GM21515 (cell line): ENCODE results near the gene CEBPA.
"Not testable (repeated sequence)": the region's sequence is repeated elsewhere in the genome, so short reads cannot be mapped to it uniquely, and the experiment has no call there.

Source experiments
- ATAC-seq: cut with Tn5 transposase; IDR thresholded peaks from one replicate; pipeline ENCODE4 v1.9.1; 2021; ENCODE audit not compliant: unreplicated experiment

Gene CEBPA

GRCh38 chr19:33301144-33301899, 1.0 kb downstream of the CEBPA start:
- no peak for ATAC-seq

DNA sequence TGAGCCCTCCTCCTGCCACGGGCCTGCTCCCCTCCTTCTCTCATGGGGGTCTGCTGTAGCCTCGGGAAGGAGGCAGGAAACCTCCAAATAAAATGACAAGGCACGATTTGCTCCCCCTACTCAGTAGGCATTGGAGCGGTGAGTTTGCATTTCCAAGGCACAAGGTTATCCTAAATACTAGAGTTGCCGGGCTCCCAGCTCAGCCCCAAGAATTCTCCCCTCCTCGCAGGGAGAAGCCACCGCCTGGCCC, 1.5 kb downstream of the CEBPA start:
- ATAC-seq: no peak

DNA sequence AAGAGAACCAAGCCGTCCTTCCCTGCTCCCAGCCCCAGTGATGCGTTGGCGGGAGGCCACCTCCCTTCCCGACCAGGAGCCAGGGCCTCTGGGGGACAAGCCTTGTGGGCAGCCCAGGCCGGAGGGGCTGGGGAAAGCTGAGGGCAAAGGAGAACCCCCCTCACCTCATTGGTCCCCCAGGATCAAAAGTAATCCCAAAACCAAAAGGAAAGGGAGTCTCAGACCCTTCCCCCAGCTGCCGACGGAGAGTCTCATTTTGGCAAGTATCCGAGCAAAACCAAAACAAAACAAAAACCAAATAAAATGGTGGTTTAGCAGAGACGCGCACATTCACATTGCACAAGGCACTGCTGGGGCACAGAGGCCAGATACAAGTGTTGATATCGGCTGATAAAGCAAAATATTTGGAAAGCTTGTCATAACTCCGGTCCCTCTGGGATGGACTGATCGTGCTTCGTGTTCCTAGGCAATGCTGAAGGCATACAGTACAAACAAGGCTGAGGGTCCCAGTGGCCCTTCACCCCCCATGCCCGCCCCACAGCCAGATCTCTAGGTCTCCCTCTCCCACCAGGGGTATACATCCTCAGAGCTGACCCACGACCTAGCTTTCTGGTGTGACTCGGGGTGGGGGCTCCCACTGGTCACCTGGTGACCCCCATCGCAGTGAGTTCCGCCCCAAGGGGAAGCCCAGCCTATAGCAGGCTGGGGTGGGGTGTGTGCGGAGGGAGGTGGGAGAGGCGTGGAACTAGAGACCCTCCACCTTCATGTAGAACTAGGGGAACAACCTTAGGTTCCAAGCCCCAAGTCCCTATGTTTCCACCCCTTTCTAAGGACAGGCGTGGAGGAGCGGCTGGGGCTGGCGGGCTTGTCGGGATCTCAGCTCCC, 2.1 kb downstream of the CEBPA start:
- ATAC-seq: no peak

DNA sequence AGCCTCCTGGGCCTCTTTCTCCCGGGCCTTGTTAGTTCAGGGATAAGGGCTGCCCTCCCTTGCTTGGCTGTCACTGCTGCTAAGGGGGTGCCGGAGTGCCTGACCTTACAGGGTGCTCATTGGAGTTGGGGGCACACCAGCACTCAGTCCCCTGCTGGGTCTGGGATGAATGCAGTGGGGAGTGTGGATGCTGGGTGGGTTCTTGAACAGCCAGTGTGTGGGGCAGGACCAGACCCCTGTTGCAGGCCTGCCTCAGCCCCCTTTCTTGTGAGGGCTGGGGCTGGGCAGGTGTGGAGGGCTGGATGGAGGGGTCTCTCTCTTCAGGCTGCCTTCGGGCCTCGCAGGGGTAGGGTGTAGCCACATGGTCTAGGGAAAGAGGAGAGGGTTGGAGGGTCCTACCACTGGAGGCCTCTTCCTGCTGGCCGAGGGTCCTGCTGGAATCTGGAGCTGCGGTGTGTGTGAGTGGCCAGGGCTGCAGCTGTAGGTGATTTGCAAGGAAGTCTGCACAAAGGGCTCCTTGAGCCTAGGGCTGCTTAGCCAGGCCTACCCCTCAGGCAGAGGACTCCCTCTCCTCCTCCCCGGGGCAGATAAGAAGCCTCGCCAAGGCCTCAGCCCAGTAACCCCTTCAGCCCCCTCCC, 3.2 kb downstream of the CEBPA start:
- no peak for ATAC-seq

GRCh38 chr19:33298146-33298911, 4.0 kb downstream of the CEBPA start:
- no peak for ATAC-seq

DNA sequence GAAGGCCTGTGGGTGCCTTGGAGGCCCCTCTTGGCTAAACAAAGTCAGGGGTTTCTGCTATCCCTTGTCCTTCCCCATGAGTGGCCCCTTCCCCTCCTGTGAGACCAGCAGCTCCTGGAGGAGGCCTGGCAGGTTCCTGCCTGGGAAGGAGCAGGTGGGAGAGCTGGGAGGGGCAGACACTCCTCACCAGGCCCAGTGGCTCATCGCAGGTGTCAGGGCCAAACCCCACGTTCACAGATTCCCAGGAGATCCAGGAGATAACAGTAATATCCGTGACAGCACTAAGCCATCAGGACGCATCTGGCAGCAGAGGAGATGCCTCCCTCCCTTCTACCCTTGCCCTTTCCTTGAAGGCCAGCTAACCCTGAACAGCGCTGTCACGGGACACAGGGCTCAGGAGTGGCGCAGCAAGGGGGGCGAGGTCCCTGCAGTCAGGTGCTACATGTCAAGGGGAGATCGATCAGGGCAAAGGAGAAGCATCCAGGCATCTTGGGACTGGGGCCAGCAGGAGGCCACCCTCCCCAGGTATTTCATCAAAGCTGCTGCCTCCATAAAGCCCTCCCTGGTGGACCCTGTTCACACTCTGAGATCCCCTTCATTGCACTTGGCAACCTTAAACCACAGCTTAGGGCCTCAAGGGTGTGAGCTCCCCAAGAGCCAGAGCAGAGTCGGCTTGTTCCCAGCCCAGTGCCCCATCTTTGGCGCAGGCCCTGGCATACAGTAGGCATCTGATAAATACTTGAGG, 4.8 kb downstream of the CEBPA start:
- ATAC-seq: no peak

DNA sequence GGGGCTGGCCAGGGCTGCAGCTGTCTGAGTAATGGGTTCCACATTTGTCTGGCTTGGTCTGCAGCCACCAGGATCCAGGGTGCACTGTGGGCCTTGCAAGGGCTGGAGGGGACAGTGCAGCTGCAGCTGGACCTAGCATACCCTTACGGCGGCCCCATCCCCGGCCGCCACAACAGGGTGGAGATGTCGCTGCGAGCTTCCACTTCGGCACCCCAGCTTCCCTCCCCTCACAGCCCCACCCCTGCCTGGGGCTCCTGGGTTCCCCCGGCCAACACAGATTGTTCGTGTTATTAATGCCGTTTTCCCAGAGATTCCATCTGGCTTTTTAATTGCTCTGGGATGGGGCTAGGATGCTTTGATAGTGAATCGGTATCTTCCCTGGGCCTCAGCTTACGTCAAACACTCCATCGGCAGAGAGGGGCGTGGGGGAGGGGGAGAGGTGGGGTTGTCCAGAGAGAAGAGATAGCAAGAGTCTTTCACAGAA, 5.8 kb downstream of the CEBPA start:
- no peak for ATAC-seq

DNA sequence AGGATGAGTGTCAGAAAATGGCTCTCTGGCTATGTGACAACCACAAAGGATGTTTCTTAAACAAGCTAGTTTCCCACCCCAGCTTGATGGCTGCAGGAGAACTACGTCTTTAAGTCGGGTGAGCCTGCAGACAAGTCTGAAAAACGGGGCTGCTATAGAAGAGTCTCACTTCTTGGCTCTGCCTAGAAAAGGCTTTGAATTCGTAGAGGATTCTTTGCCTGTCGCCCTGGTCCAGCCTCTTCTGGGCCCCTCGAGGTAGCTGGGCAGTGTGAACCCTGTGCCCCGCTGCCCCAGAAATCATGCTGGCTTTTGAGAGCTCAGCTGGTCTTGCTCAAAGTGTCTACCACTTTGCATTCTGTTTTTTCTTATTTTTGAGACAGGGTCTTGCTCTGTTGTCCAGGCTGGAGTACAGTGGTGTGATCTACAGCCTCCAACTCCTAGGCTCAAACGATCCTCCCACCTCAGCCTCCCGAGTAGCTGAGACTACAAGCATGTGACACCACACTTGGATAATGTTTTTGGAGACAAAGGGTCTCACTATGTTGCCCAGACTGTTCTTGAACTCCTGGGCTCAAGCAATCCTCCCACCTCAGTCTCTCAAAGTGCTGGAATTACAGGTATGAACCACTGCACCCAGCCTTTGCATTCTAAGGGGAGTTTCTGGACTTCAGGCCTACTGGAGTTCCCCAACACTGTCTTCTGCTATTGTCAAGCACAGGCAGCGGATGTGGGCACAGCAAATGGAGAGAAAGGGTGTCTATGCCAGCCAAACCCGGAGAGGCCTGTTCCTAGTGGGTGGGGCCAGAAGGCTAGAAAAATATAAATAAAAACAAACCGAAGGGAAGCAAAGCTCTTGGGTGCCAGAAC, 6.5 kb downstream of the CEBPA start:
- ATAC-seq: no peak

DNA sequence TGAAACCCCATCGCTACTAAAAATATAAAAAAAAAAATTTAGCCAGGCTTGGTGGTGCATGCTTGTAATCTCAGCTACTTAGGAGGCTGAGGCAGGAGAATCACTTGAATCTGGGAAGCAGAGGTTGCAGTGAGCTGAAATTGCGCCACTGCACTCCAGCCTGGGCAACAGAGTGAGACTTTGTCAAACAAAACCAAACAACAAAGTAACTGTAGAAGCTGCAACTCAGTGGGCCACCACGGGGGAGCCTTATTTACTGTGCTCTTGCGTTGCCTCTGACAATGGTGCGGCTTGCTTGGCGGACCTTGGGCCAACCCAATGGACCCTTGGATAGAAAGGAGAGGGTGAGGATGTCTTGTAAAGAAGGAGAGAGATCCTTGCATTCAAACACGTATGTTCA, 7.3 kb downstream of the CEBPA start:
- ATAC-seq: not testable (repeated sequence)

DNA sequence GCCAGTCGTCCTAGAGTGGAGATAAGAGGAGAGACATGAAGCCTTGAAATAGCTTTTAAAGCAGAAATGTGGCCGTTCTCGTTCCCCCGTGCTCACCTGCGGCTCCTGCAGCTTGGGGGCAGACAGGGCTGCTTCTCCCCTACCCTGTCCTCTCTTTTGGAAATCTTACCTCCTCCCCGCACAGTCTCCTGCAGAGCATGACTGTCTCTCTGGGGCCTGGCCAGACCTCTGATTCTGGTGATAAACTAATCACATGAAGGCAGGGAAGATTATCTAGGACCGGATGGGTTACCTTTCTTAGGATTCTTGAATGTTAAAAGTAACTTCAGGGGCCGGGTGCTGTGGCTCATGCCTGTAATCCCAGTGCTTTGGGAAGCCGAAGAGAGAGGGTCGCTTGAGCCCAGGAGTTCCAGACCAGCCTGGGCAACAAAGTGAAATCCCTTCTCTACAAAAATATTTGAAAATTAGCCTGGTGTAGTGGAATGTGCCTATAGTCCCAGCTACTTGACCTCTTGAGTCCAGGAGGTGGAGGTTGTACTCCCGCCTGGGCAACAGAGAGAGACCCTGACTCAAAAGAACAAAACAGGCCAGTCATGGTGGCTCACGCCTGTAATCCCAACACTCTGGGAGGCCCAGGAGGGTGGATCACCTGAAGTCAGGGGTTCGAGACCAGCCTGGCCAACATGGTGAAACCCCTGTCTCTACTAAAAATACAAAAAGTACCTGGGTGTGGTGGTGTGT, 8.1 kb downstream of the CEBPA start:
- ATAC-seq: no peak

- ATAC-seq: no peak
These were observed 8.9 kb downstream of the CEBPA start for GRCh38 chr19:33293255-33294057.

GRCh38 chr19:33292595-33293254, 9.6 kb downstream of the CEBPA start:
- ATAC-seq: no peak

- ATAC-seq: no peak
These were observed 10.5 kb downstream of the CEBPA start for GRCh38 chr19:33291623-33292534.

GRCh38 chr19:33290956-33291622, 11.2 kb downstream of the CEBPA start:
- ATAC-seq: no peak

GRCh38 chr19:33290082-33290815, 12.1 kb downstream of the CEBPA start:
- ATAC-seq: no peak
